GM12878 (cell line): ENCODE measurements around the gene FBN3. TPM values are rescaled to one million over a fixed set of nuclear protein-coding genes. Genes with fewer than 3 reads are reported as not detected.

Source experiments
- ATAC-seq: fragments of 200-7000 bp; cut with Tn5 transposase; 3 replicates; pipeline ENCODE4 v1.9.1; 2020; ENCODE audit warnings: mild to moderate bottlenecking, moderate library complexity
- BruUV-seq: library from RNA; stranded (reverse); fragments of 400-500 nt; replicated peaks from 2 replicates; lab custom pipeline; 2021; lab: Mats Ljungman, UMichigan
- CTCF ChIA-PET: fragments of 300-600 bp; sonication (Branson Sonifier 250); formaldehyde crosslinking; extraction: SDS; loops from one replicate; lab custom pipeline; 2021; ENCODE audit warnings: inconsistent platforms; lab: Yijun Ruan, JAX
- POLR2A ChIA-PET: fragments of 350-600 bp; formaldehyde crosslinking; extraction: SDS; loops from one replicate; lab custom pipeline; 2021; ENCODE audit warnings: inconsistent platforms; lab: Charles Lee
- RAD21 ChIA-PET: fragments of 300-600 bp; sonication (Branson Sonifier 250); formaldehyde crosslinking; loops from one replicate; lab custom pipeline; 2023; ENCODE audit warnings: antibody characterized with exemption; ENCODE audit not compliant: unreplicated experiment; lab: Charles Lee
- SMC1A ChIA-PET: fragments of 300-600 bp; sonication (Branson Sonifier 250); formaldehyde crosslinking; loops from one replicate; lab custom pipeline; 2023; ENCODE audit not compliant: unreplicated experiment, uncharacterized antibody; lab: Charles Lee
- DNase-seq: peaks from one replicate; pipeline ENCODE4 v3.0.0-alpha.2; 2011; ENCODE audit warnings: low read depth, low spot score
- FAIRE-seq: peaks from 3 replicates; lab custom pipeline; 2011; peaks lifted over from hg19 to GRCh38; lab: Jason Lieb, UNC
- H2AFZ ChIP-seq: 2 replicates; pipeline ENCODE4 v1.6.0; 2011; ENCODE audit warnings: low read depth, low read length, control low read depth; ENCODE audit not compliant: control insufficient read depth
- H3K27ac ChIP-seq: 2 replicates; pipeline ENCODE4 v1.5.1; 2011; ENCODE audit warnings: control low read depth; ENCODE audit not compliant: control insufficient read depth, insufficient read depth
- H3K27me3 ChIP-seq, 2 experiments: replicated peaks in 1 of 2; 2 replicates each; pipeline versions ENCODE4 v1.6.0 to v1.6.1; 2011; ENCODE audit warnings: low read length in 1 of 2; ENCODE audit not compliant: control insufficient read depth in 2 of 2, insufficient read depth in 2 of 2
- H3K36me3 ChIP-seq, 2 experiments: 2 replicates each; pipeline ENCODE4 v1.5.1; 2011; ENCODE audit warnings: low read length in 1 of 2; ENCODE audit not compliant: control insufficient read depth in 2 of 2, insufficient read depth in 2 of 2
- H3K4me1 ChIP-seq: 2 replicates; pipeline ENCODE4 v1.6.1; 2011; ENCODE audit warnings: mild to moderate bottlenecking, low read length, moderate library complexity, mixed read lengths; ENCODE audit not compliant: control insufficient read depth, insufficient read depth
- H3K4me2 ChIP-seq: 2 replicates; pipeline ENCODE4 v1.6.0; 2011; ENCODE audit warnings: control low read depth; ENCODE audit not compliant: control insufficient read depth, insufficient read depth
- H3K4me3 ChIP-seq: fragments of 200-600 bp; sonication (generic); 2 replicates; pipeline ENCODE4 v1.5.1; 2016
- H3K79me2 ChIP-seq: 2 replicates; pipeline ENCODE4 v1.6.0; 2011; ENCODE audit warnings: low read length; ENCODE audit not compliant: control insufficient read depth, insufficient read depth
- H3K9ac ChIP-seq: 2 replicates; pipeline ENCODE4 v1.8.0; 2011; ENCODE audit warnings: low read length, control low read depth, mixed read lengths; ENCODE audit not compliant: control insufficient read depth, insufficient read depth
- H3K9me3 ChIP-seq: replicated peaks from 3 replicates; pipeline ENCODE4 v1.5.1; 2011; ENCODE audit warnings: mild to moderate bottlenecking, low read length; ENCODE audit not compliant: control insufficient read depth, insufficient read depth
- H4K20me1 ChIP-seq: 2 replicates; pipeline ENCODE4 v1.6.0; 2011; ENCODE audit not compliant: control insufficient read depth, insufficient read depth
- BRCA1 ChIP-seq: IDR thresholded peaks from 2 replicates; pipeline ENCODE4 v1.6.1; 2011; ENCODE audit warnings: low read depth, low read length, improper control_type of control experiment
- EZH2 ChIP-seq: IDR thresholded peaks from 2 replicates; pipeline ENCODE4 v1.6.1; 2012; ENCODE audit warnings: low read depth, mild to moderate bottlenecking, control low read depth, inconsistent platforms, low read length, borderline replicate concordance; ENCODE audit not compliant: control insufficient read depth
- FOS ChIP-seq: IDR thresholded peaks from 3 replicates; pipeline ENCODE4 v1.6.1; 2011; ENCODE audit warnings: borderline replicate concordance; ENCODE audit not compliant: insufficient read length; ENCODE audit errors: extremely low read depth
- HDGF ChIP-seq: fragments of 450-650 bp; IDR thresholded peaks from 2 replicates; pipeline ENCODE4 v1.6.1; 2016; ENCODE audit warnings: antibody characterized with exemption
- MTA3 ChIP-seq: IDR thresholded peaks from 2 replicates; pipeline ENCODE4 v1.6.1; 2012; ENCODE audit warnings: low read length, inconsistent platforms, borderline replicate concordance
- MXI1 ChIP-seq: fragments of 150-350 bp; IDR thresholded peaks from 2 replicates; pipeline ENCODE4 v1.6.1; 2011; ENCODE audit warnings: low read depth, mild to moderate bottlenecking, inconsistent platforms, low read length, improper control_type of control experiment
- WGBS: methylation state at CpG from one replicate; pipeline ENCODE4 v1.1.6; 2016; ENCODE audit warnings: low lambda C conversion rate; ENCODE audit not compliant: insufficient replicate concordance, insufficient coverage; ENCODE audit errors: missing lambda C conversion rate; 5-methylcytosine and 5-hydroxymethylcytosine counted together
- in situ Hi-C: fragments of 300-500 bp; cut with MboI; formaldehyde crosslinking; loops from 9 replicates; pipeline ENCODE4 v1.14.3; 2018; ENCODE audit warnings: mixed read lengths
- intact Hi-C: fragments of 100-400 bp; cut with micrococcal nuclease; formaldehyde crosslinking; loops from one replicate; pipeline ENCODE4 v1.14.2; 2022; ENCODE audit not compliant: unreplicated experiment
- polyA plus RNA-seq, 11 experiments: library from polyadenylated mRNA; depleted of rRNA in 4 of 11; unstranded in 6 of 11; stranded (reverse) in 5 of 11; fragments of >200 nt; fragmentation: Nextera tagmentation in 4 of 11; fragmentation: Illumina TruSeq in 1 of 11; extraction: Ambion mirVana in 4 of 11; extraction: Trizol in 1 of 11; gene quantifications; 1 replicate in 1 of 11; 2 replicates in 10 of 11; pipeline versions ENCODE4 v1.2.1 to v1.2.3, GENCODE V29; 2011 to 2016; ENCODE audit warnings: inconsistent platforms in 2 of 11, missing spikeins in 2 of 11, low read depth in 1 of 11
- total RNA-seq, 4 experiments: library from RNA; depleted of rRNA in 3 of 4; stranded (reverse); fragments of >200 nt in 3 of 4; fragmentation: Illumina TruSeq in 1 of 4; extraction: Trizol in 1 of 4; gene quantifications; 2 replicates each; pipeline versions ENCODE4 v1.2.1 to v1.2.3, GENCODE V29; 2013 to 2021
- TF ChIP-seq, protein P1 (sequence below): fragments of 150-350 bp; IDR thresholded peaks from 2 replicates; pipeline ENCODE4 v1.6.1; 2016; ENCODE audit warnings: low read depth, low read length
- TF ChIP-seq, protein P2 (sequence below): IDR thresholded peaks from 2 replicates; pipeline ENCODE4 v1.6.1; 2012; ENCODE audit warnings: low read depth, low read length, improper control_type of control experiment
- TF ChIP-seq, protein P3 (sequence below): IDR thresholded peaks from 2 replicates; pipeline ENCODE4 v1.6.1; 2012; ENCODE audit warnings: low read depth, low read length, improper control_type of control experiment
- TF ChIP-seq, protein P4 (sequence below): fragments of 450-650 bp; IDR thresholded peaks from 2 replicates; pipeline ENCODE4 v1.6.1; 2018; ENCODE audit warnings: mild to moderate bottlenecking, low read depth, moderate library complexity; ENCODE audit not compliant: partially characterized antibody
- TF ChIP-seq, protein P5 (sequence below): fragments of 450-650 bp; IDR thresholded peaks from 2 replicates; pipeline ENCODE4 v1.6.1; 2017; ENCODE audit warnings: low read depth, mild to moderate bottlenecking, moderate library complexity

The FBN3 gene
- total and polyA plus RNA-seq, 10 of the 15 experiments (the other 5 are each of a cell fraction or from before 2014, with no cell fraction given), result 0.05 TPM; not detected in 9

DNA sequence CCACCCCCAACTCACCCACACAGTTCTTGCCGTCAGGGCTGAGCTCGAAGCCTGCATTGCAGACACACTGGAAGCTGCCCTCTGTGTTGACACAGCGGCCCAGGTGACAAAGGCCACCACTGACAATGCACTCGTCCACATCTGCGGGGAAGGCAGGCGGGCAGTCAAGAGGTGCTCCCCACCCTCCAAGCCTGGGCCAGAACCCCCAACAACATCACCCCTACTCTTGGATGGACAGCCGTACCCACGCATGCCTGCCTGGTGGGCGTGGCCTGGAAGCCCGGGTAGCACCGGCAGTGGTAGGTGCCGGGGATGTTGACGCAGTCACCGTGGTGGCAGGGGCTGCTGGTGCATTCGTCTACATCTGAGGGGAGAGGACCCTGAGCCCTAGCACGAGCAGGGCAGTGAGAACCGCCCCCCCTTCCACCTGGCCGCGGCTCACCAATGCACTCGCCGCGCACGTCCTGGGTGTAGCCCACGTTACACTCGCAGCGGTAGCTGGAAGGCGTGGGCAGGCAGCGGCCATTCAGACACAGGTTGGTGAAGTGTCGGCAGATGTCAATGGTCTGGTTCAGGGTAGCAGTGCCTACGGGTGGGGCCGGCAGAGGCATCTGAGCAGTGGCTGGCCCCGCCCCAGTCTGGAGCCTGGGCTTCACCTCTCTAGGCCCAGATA is 13.3 kb downstream of the FBN3 start (continued):
- TF ChIP-seq, protein P1, sequence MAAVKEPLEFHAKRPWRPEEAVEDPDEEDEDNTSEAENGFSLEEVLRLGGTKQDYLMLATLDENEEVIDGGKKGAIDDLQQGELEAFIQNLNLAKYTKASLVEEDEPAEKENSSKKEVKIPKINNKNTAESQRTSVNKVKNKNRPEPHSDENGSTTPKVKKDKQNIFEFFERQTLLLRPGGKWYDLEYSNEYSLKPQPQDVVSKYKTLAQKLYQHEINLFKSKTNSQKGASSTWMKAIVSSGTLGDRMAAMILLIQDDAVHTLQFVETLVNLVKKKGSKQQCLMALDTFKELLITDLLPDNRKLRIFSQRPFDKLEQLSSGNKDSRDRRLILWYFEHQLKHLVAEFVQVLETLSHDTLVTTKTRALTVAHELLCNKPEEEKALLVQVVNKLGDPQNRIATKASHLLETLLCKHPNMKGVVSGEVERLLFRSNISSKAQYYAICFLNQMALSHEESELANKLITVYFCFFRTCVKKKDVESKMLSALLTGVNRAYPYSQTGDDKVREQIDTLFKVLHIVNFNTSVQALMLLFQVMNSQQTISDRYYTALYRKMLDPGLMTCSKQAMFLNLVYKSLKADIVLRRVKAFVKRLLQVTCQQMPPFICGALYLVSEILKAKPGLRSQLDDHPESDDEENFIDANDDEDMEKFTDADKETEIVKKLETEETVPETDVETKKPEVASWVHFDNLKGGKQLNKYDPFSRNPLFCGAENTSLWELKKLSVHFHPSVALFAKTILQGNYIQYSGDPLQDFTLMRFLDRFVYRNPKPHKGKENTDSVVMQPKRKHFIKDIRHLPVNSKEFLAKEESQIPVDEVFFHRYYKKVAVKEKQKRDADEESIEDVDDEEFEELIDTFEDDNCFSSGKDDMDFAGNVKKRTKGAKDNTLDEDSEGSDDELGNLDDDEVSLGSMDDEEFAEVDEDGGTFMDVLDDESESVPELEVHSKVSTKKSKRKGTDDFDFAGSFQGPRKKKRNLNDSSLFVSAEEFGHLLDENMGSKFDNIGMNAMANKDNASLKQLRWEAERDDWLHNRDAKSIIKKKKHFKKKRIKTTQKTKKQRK, result no peak
- TF ChIP-seq, protein P2, sequence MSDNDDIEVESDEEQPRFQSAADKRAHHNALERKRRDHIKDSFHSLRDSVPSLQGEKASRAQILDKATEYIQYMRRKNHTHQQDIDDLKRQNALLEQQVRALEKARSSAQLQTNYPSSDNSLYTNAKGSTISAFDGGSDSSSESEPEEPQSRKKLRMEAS, result no peak
- TF ChIP-seq FOS, result no peak
- TF ChIP-seq, all 136 proteins: peak for 0

DNA sequence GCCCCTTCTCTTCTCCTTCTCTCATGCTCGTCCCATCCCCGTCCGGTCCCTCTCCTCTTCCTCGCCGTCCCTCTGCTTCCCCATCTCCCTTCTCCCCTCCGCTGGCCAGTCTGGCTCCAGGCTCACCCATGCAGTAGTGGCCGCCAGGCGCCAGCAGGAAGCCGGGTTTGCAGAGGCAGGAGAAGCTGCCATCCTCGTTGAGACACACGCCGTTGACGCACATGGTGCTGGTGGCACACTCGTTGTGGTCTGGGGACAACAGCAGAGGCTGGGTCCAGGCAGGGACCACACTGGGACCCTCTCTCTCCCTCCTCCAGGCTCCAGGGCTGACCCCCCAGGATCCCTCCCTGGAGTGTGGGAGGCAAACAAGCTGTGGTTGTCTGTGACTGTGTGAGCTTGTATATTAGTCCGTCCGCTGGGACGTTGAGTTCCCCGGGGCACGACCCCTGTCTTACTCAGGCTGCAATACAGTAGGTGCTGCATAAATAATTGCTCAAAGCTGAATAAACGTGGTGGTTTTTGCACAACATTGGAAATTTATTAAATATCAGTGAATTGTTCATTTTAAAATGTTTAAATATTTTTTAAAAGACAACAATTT is 16.4 kb downstream of the FBN3 start:
- ChIA-PET POLR2A (no interaction called here), SMC1A (no interaction called here), RAD21 (no interaction called here), CTCF (no interaction called here)
- BruUV-seq, result no TSS peak
- DNase-seq (no peak), FAIRE-seq (no peak), ATAC-seq (no peak)
- 60% methylated on average over 20 of the region's 20 CpGs for WGBS
- H2AFZ ChIP-seq, result no peak overlapping the region
- H3K27me3 ChIP-seq, result no peaks in the 10 kb centered on the region; a peak in 1 of 4 replicates
- no peaks in the 10 kb centered on the region for H3K9me3 ChIP-seq
- in situ Hi-C loops (no loop called here), intact Hi-C loops (no loop called here)
- no peaks in the 10 kb centered on the region for H3K4me1 ChIP-seq
- H3K27ac ChIP-seq, result no peak overlapping the region
- no peak overlapping the region for H3K9ac ChIP-seq
- no peak overlapping the region for H3K4me3 ChIP-seq
- no peaks in the 10 kb centered on the region for H3K79me2 ChIP-seq
- H3K4me2 ChIP-seq, result no peak overlapping the region
- no peaks in the 10 kb centered on the region for H3K36me3 ChIP-seq
- H4K20me1 ChIP-seq, result no peaks in the 10 kb centered on the region
- TF ChIP-seq, protein P3, sequence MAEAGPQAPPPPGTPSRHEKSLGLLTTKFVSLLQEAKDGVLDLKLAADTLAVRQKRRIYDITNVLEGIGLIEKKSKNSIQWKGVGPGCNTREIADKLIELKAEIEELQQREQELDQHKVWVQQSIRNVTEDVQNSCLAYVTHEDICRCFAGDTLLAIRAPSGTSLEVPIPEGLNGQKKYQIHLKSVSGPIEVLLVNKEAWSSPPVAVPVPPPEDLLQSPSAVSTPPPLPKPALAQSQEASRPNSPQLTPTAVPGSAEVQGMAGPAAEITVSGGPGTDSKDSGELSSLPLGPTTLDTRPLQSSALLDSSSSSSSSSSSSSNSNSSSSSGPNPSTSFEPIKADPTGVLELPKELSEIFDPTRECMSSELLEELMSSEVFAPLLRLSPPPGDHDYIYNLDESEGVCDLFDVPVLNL, result no peak
- TF ChIP-seq MTA3 (no peak), MXI1 (no peak), EZH2 (no peak), HDGF (no peak), BRCA1 (no peak)
- TF ChIP-seq, protein P4, sequence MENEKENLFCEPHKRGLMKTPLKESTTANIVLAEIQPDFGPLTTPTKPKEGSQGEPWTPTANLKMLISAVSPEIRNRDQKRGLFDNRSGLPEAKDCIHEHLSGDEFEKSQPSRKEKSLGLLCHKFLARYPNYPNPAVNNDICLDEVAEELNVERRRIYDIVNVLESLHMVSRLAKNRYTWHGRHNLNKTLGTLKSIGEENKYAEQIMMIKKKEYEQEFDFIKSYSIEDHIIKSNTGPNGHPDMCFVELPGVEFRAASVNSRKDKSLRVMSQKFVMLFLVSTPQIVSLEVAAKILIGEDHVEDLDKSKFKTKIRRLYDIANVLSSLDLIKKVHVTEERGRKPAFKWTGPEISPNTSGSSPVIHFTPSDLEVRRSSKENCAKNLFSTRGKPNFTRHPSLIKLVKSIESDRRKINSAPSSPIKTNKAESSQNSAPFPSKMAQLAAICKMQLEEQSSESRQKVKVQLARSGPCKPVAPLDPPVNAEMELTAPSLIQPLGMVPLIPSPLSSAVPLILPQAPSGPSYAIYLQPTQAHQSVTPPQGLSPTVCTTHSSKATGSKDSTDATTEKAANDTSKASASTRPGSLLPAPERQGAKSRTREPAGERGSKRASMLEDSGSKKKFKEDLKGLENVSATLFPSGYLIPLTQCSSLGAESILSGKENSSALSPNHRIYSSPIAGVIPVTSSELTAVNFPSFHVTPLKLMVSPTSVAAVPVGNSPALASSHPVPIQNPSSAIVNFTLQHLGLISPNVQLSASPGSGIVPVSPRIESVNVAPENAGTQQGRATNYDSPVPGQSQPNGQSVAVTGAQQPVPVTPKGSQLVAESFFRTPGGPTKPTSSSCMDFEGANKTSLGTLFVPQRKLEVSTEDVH, result no peak
- TF ChIP-seq, protein P5, sequence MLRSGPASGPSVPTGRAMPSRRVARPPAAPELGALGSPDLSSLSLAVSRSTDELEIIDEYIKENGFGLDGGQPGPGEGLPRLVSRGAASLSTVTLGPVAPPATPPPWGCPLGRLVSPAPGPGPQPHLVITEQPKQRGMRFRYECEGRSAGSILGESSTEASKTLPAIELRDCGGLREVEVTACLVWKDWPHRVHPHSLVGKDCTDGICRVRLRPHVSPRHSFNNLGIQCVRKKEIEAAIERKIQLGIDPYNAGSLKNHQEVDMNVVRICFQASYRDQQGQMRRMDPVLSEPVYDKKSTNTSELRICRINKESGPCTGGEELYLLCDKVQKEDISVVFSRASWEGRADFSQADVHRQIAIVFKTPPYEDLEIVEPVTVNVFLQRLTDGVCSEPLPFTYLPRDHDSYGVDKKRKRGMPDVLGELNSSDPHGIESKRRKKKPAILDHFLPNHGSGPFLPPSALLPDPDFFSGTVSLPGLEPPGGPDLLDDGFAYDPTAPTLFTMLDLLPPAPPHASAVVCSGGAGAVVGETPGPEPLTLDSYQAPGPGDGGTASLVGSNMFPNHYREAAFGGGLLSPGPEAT, result no peak
